IMR-90 (cell line): ENCODE data around the gene CHML. TPM values are rescaled to one million over a fixed set of nuclear protein-coding genes. Genes with fewer than 3 reads are reported as not detected.

Experiments
- ATAC-seq: fragments of 200-7000 bp; cut with Tn5 transposase; 2 replicates; pipeline ENCODE4 v1.9.1; 2020; ENCODE audit warnings: low read depth, mild to moderate bottlenecking, moderate library complexity
- BruUV-seq: library from RNA; stranded (reverse); fragments of 400-500 nt; replicated peaks from 2 replicates; lab custom pipeline; 2021; lab: Mats Ljungman, UMichigan
- CTCF ChIA-PET: fragments of 300-600 bp; formaldehyde crosslinking; extraction: SDS; loops from one replicate; lab custom pipeline; 2021; ENCODE audit warnings: antibody characterized with exemption; lab: Yijun Ruan, JAX
- POLR2A ChIA-PET: fragments of 300-600 bp; sonication (Branson Sonifier 250); formaldehyde crosslinking; loops from one replicate; lab custom pipeline; 2022; ENCODE audit warnings: antibody characterized with exemption; ENCODE audit not compliant: unreplicated experiment; lab: Charles Lee
- DNase-seq: peaks from one replicate; pipeline ENCODE4 v3.0.0; 2013
- H2AFZ ChIP-seq: replicated peaks from 2 replicates; pipeline ENCODE3; 2013; ENCODE audit warnings: low read length, mild to moderate bottlenecking; ENCODE audit not compliant: poor library complexity
- H2AK5ac ChIP-seq: 2 replicates; pipeline ENCODE4 v1.6.1; 2013; ENCODE audit warnings: low read depth, low read length, inconsistent platforms
- H2AK9ac ChIP-seq: replicated peaks from 2 replicates; pipeline ENCODE3; 2013; ENCODE audit warnings: mild to moderate bottlenecking, low read depth, low read length, moderate library complexity; ENCODE audit not compliant: poor library complexity
- H2BK120ac ChIP-seq: 2 replicates; pipeline ENCODE4 v1.6.1; 2013; ENCODE audit warnings: low read depth, low read length, inconsistent platforms
- H2BK15ac ChIP-seq: 3 replicates; pipeline ENCODE4 v1.6.1; 2013; ENCODE audit warnings: low read depth, low read length, inconsistent platforms
- H2BK20ac ChIP-seq: 2 replicates; pipeline ENCODE4 v1.6.1; 2013; ENCODE audit warnings: low read depth, mild to moderate bottlenecking, inconsistent platforms, low read length, moderate library complexity
- H2BK5ac ChIP-seq: 2 replicates; pipeline ENCODE4 v1.6.1; 2013; ENCODE audit warnings: mild to moderate bottlenecking, low read depth, low read length, inconsistent platforms; ENCODE audit not compliant: poor library complexity, severe bottlenecking
- H3K14ac ChIP-seq: replicated peaks from 2 replicates; pipeline ENCODE4 v1.6.1; 2013; ENCODE audit warnings: low read depth, low read length, inconsistent platforms
- H3K18ac ChIP-seq: 2 replicates; pipeline ENCODE4 v1.6.1; 2013; ENCODE audit warnings: low read depth, low read length, control low read depth
- H3K23ac ChIP-seq: 2 replicates; pipeline ENCODE4 v1.6.1; 2013; ENCODE audit warnings: low read depth, low read length, inconsistent platforms
- H3K27ac ChIP-seq: 2 replicates; pipeline ENCODE4 v1.5.1; 2013; ENCODE audit warnings: mild to moderate bottlenecking, control low read depth, low read length; ENCODE audit not compliant: insufficient read depth
- H3K27me3 ChIP-seq: 2 replicates; pipeline ENCODE4 v1.6.1; 2013; ENCODE audit warnings: low read length; ENCODE audit not compliant: control insufficient read depth, insufficient read depth
- H3K36me3 ChIP-seq: 2 replicates; pipeline ENCODE4 v1.6.1; 2013; ENCODE audit warnings: low read length, mixed read lengths; ENCODE audit not compliant: control insufficient read depth, insufficient read depth
- H3K4ac ChIP-seq: 2 replicates; pipeline ENCODE4 v1.6.1; 2013; ENCODE audit warnings: low read depth, low read length, inconsistent platforms
- H3K4me1 ChIP-seq: 2 replicates; pipeline ENCODE4 v1.6.1; 2013; ENCODE audit warnings: low read length, mixed read lengths; ENCODE audit not compliant: control insufficient read depth, insufficient read depth
- H3K4me2 ChIP-seq: 2 replicates; pipeline ENCODE4 v1.6.1; 2013; ENCODE audit warnings: low read depth, mild to moderate bottlenecking, control low read depth, low read length, moderate library complexity
- H3K4me3 ChIP-seq: 2 replicates; pipeline ENCODE4 v1.5.1; 2013; ENCODE audit warnings: low read depth, mild to moderate bottlenecking, control low read depth, low read length, moderate library complexity; ENCODE audit not compliant: insufficient read depth
- H3K56ac ChIP-seq: 2 replicates; pipeline ENCODE4 v1.6.1; 2013; ENCODE audit warnings: low read length, inconsistent platforms; ENCODE audit not compliant: insufficient read depth; ENCODE audit errors: extremely low read depth
- H3K79me1 ChIP-seq, 2 experiments: 2 replicates each; pipeline ENCODE4 v1.6.1; 2013; ENCODE audit warnings: low read length in 2 of 2, inconsistent platforms in 1 of 2, low read depth in 1 of 2
- H3K9ac ChIP-seq: 2 replicates; pipeline ENCODE4 v1.6.1; 2013; ENCODE audit warnings: low read depth, low read length, control low read depth
- H3K9me1 ChIP-seq: 2 replicates; pipeline ENCODE4 v1.6.1; 2013; ENCODE audit warnings: low read length, inconsistent platforms; ENCODE audit not compliant: insufficient read depth
- H3K9me3 ChIP-seq: 2 replicates; pipeline ENCODE4 v1.6.1; 2013; ENCODE audit warnings: low read length; ENCODE audit not compliant: control insufficient read depth, insufficient read depth
- H4K20me1 ChIP-seq: 2 replicates; pipeline ENCODE4 v1.6.1; 2013; ENCODE audit warnings: low read length, inconsistent platforms; ENCODE audit not compliant: insufficient read depth
- H4K5ac ChIP-seq: 2 replicates; pipeline ENCODE4 v1.6.1; 2013; ENCODE audit warnings: mild to moderate bottlenecking, low read depth, low read length, control low read depth
- H4K8ac ChIP-seq, 2 experiments: 2 replicates each; pipeline ENCODE4 v1.6.1; 2013; ENCODE audit warnings: low read depth in 2 of 2, low read length in 2 of 2, control low read depth in 1 of 2, inconsistent platforms in 1 of 2
- H4K91ac ChIP-seq: 2 replicates; pipeline ENCODE4 v1.6.1; 2013; ENCODE audit warnings: low read depth, low read length, inconsistent platforms; ENCODE audit not compliant: insufficient read depth
- BHLHE40 ChIP-seq: fragments of 150-350 bp; IDR thresholded peaks from 2 replicates; pipeline ENCODE4 v1.6.1; 2016; ENCODE audit warnings: mild to moderate bottlenecking, low read depth, low read length
- CEBPB ChIP-seq: IDR thresholded peaks from 2 replicates; pipeline ENCODE4 v1.6.1; 2012; ENCODE audit warnings: low read depth, low read length, improper control_type of control experiment
- CHD1 ChIP-seq: IDR thresholded peaks from 2 replicates; pipeline ENCODE4 v1.6.1; 2012; ENCODE audit warnings: low read depth, low read length, improper control_type of control experiment
- CTCF ChIP-seq: conservative IDR thresholded peaks from 2 replicates; pipeline ENCODE4 v1.5.1; 2012; ENCODE audit warnings: mild to moderate bottlenecking, low read depth, low read length, improper control_type of control experiment
- FOS ChIP-seq: fragments of 150-350 bp; IDR thresholded peaks from 2 replicates; pipeline ENCODE4 v1.6.1; 2016; ENCODE audit warnings: low read depth, low read length
- MAFK ChIP-seq: IDR thresholded peaks from 2 replicates; pipeline ENCODE4 v1.6.1; 2012; ENCODE audit warnings: low read depth, low read length, improper control_type of control experiment
- MAZ ChIP-seq: IDR thresholded peaks from 2 replicates; pipeline ENCODE4 v1.6.1; 2012; ENCODE audit warnings: low read depth, mild to moderate bottlenecking, low read length, improper control_type of control experiment, moderate library complexity, borderline replicate concordance
- MXI1 ChIP-seq: IDR thresholded peaks from 2 replicates; pipeline ENCODE4 v1.6.1; 2012; ENCODE audit warnings: low read depth, mild to moderate bottlenecking, low read length, moderate library complexity, borderline replicate concordance
- POLR2A ChIP-seq: IDR thresholded peaks from 2 replicates; pipeline ENCODE4 v1.6.1; 2012; ENCODE audit warnings: mild to moderate bottlenecking, low read depth, low read length
- RAD21 ChIP-seq: IDR thresholded peaks from 2 replicates; pipeline ENCODE4 v1.6.1; 2012; ENCODE audit warnings: low read length, improper control_type of control experiment
- RCOR1 ChIP-seq: IDR thresholded peaks from 2 replicates; pipeline ENCODE4 v1.6.1; 2012; ENCODE audit warnings: mild to moderate bottlenecking, low read length, improper control_type of control experiment; ENCODE audit not compliant: insufficient replicate concordance
- RFX5 ChIP-seq: IDR thresholded peaks from 2 replicates; pipeline ENCODE4 v1.8.0; 2012; ENCODE audit warnings: low read depth, mild to moderate bottlenecking, low read length, moderate library complexity
- SMC3 ChIP-seq: fragments of 150-350 bp; IDR thresholded peaks from 2 replicates; pipeline ENCODE4 v1.6.1; 2016; ENCODE audit warnings: low read depth, mild to moderate bottlenecking, antibody characterized with exemption, low read length, moderate library complexity
- WGBS, 2 experiments: methylation state at CpG; one replicate each; pipeline versions ENCODE4 v1.1.5 to v1.1.7; 2013; ENCODE audit warnings: missing lambda C conversion rate in 2 of 2; ENCODE audit not compliant: insufficient read length in 1 of 2; ENCODE audit errors: extremely low coverage in 2 of 2; 5-methylcytosine and 5-hydroxymethylcytosine counted together
- dilution Hi-C: fragments of 300-500 bp; cut with HindIII; formaldehyde crosslinking; loops from one replicate; pipeline ENCODE4 v1.14.3; 2018; ENCODE audit warnings: low sequenced_read_pairs; ENCODE audit not compliant: unreplicated experiment
- in situ Hi-C: fragments of 300-500 bp; cut with MboI; formaldehyde crosslinking; loops from 3 replicates; pipeline ENCODE4 v1.14.3; 2019; ENCODE audit warnings: low sequenced_read_pairs, inconsistent platforms, mixed read lengths
- intact Hi-C: fragments of 100-400 bp; cut with micrococcal nuclease; formaldehyde crosslinking; loops from 2 replicates; pipeline ENCODE4 v1.10.0; 2022
- polyA plus RNA-seq, 3 experiments: library from polyadenylated mRNA; depleted of rRNA; stranded (reverse); fragments of >200 nt; gene quantifications; 2 replicates each; pipeline ENCODE4 v1.2.3, GENCODE V29; 2012; ENCODE audit warnings: low replicate concordance in 1 of 3
- total RNA-seq: library from RNA; depleted of rRNA; stranded (reverse); fragments of >200 nt; gene quantifications from 2 replicates; pipeline ENCODE4 v1.2.3, GENCODE V29; 2012
- TF ChIP-seq, protein P1 (sequence below): fragments of 150-350 bp; IDR thresholded peaks from 2 replicates; pipeline ENCODE4 v1.6.1; 2016; ENCODE audit warnings: low read depth, mild to moderate bottlenecking, low read length, moderate library complexity, borderline replicate concordance
- TF ChIP-seq, protein P2 (sequence below): fragments of 150-350 bp; IDR thresholded peaks from 2 replicates; pipeline ENCODE4 v1.6.1; 2017; ENCODE audit warnings: mild to moderate bottlenecking, antibody characterized with exemption, low read length, low read depth

CHML gene
- total and polyA plus RNA-seq, 2 of the 4 experiments (the other 2 are of a cell fraction): 5.3 to 25.6 TPM

DNA sequence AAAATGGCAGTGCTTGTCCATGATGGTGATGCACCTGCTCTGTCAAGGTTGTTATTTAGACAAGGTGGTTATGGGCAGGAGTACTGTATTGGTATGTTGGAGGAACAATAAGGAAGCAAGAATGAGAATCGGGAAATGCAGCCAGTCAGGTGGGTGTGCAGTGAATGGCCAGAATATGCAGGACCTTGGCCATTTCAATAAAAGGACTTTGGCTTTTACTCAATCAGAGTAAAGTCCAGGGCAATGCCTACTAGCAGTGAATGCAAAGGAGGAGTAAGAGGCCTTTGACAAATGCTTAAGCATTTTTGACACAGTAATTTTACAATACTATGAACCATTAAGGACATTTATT is 2.4 kb upstream of the CHML start:
- Histone ChIP-seq H3K79me1 (peaks cover 9 to 10% of the 10 kb centered on the region in 2 experiments), H4K5ac (no peak overlapping the region), H3K4me3 (no peak overlapping the region), H3K14ac (no peak overlapping the region), H2BK120ac (no peak overlapping the region), H2BK5ac (no peak overlapping the region), H2AK9ac (no peak overlapping the region), H3K18ac (no peak overlapping the region), H3K56ac (no peak overlapping the region), H2AFZ (no peak overlapping the region), H3K27me3 (no peaks in the 10 kb centered on the region), H3K9me3 (no peaks in the 10 kb centered on the region), H2BK20ac (no peak overlapping the region), H3K23ac (no peak overlapping the region), H4K91ac (no peak overlapping the region), H3K27ac (no peak overlapping the region), H3K9ac (no peak overlapping the region), H4K20me1 (0 out of 2 replicates have a peak, but pooled peaks cover 3% of the 10 kb centered on the region), H4K8ac (no peak overlapping the region), H3K9me1 (peaks cover 6% of the 10 kb centered on the region; the same call in 1 of the 2 replicates), H2BK15ac (no peak overlapping the region), H3K4me1 (peaks cover 4% of the 10 kb centered on the region), H3K4me2 (no peak overlapping the region), H3K4ac (no peak overlapping the region), H3K36me3 (no peaks in the 10 kb centered on the region), H2AK5ac (no peak overlapping the region)
- dilution Hi-C loops: no loop called here
- no TSS peak for BruUV-seq
- 100% methylated on average over 1 of the region's 1 CpG; no CpG with 5 or more reads in 1 of the 2 experiments for WGBS, 2 experiments
- ATAC-seq: no peak
- POLR2A ChIA-PET: no interaction called here
- CTCF ChIA-PET: interaction anchor here (0.7 kb wide), 1 partner anchor 259 kb away, joined by 3 read pairs; no protein-coding TSS in a partner anchor
- in situ Hi-C loops: no loop called here
- intact Hi-C loops: no loop called here
- DNase-seq: no peak
- TF ChIP-seq RFX5: no peak
- TF ChIP-seq MAFK: no peak
- no peak for TF ChIP-seq CHD1
- TF ChIP-seq CEBPB: no peak
- TF ChIP-seq SMC3: no peak
- TF ChIP-seq BHLHE40: no peak
- no peak for TF ChIP-seq RCOR1
- no peak for TF ChIP-seq MAZ
- TF ChIP-seq, protein P1, sequence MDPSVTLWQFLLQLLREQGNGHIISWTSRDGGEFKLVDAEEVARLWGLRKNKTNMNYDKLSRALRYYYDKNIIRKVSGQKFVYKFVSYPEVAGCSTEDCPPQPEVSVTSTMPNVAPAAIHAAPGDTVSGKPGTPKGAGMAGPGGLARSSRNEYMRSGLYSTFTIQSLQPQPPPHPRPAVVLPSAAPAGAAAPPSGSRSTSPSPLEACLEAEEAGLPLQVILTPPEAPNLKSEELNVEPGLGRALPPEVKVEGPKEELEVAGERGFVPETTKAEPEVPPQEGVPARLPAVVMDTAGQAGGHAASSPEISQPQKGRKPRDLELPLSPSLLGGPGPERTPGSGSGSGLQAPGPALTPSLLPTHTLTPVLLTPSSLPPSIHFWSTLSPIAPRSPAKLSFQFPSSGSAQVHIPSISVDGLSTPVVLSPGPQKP: no peak
- TF ChIP-seq MXI1: no peak
- TF ChIP-seq, protein P2, sequence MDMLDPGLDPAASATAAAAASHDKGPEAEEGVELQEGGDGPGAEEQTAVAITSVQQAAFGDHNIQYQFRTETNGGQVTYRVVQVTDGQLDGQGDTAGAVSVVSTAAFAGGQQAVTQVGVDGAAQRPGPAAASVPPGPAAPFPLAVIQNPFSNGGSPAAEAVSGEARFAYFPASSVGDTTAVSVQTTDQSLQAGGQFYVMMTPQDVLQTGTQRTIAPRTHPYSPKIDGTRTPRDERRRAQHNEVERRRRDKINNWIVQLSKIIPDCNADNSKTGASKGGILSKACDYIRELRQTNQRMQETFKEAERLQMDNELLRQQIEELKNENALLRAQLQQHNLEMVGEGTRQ: no peak
- TF ChIP-seq POLR2A: no peak
- no peak for TF ChIP-seq RAD21
- TF ChIP-seq CTCF: no peak
- TF ChIP-seq FOS: no peak
